Glomerular visceral epithelial cell (primary cell): ENCODE data around the gene IDH3G.
"Not testable (repeated sequence)": the region's sequence is repeated elsewhere in the genome, so short reads cannot be mapped to it uniquely, and the experiment has no call there.

Experiments used
- DNase-seq: peaks from one replicate; pipeline ENCODE4 v3.0.0-alpha.2; 2016; ENCODE audit errors: extremely low spot score

The IDH3G gene

DNA sequence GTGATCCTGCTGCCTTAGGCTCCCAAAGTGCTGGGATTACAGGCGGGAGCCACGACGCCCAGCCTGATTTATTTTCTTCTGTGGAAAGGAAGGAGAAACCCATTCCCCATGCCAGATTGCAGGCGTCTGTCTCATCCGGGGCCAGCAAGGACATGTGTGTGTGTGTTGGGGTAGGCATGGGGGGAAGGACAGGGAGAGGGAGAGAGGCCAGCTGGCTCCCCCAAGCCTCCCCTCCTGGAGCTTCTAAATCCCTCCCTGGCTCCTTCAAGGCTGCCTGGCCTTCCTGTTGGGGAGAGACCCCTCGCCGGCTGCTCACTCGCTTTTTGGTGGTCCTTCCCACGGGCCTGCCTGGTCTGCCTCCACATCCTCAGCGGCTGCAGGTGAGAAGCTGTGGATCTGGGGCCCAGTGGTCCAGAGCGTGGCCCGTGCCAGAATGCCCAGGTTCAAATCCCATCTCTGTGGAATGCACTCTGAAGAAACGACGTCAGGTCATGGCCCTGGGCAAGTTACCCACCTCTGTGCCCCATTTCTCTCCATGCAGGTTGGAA, 31.5 kb downstream of the IDH3G start:
- DNase-seq, result no peak

DNA sequence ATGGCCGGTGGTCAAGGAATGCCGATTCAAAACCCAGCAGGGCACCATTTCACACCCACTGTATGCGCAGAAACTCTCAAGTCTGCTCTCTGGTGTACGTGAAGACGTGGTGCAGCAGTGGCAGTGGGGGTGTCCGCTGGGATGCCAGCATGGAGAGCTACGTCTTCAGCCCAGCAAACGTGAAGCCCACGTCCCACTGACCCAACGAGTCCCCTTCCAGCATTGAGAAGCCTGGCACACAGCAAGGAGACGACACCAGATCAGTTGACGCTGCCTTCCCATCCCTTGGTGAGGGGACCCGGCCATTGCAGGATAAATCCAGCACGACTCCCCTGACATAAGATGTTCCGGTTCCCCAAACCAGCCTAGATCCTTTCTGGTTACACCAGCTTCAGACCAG, 32.3 kb downstream of the IDH3G start:
- DNase-seq, result no peak

DNA sequence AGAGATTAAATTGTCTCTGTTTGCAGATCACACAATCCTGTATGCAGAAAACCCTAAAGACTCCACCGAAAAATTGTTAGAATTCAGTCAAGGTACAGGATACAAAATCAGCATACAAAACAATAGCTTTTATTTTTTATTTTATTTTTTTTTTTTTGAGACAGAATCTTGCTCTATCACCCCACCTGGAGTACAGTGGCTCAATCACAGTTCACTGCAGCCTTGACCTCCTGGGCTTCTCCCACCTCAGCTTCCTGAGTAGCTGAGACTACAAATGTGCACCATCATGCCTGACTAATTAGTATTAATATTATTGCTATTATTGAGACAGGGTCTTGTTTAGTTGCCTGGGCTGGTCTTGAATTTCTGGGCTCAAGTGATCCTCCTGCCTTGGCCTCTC, 39.0 kb downstream of the IDH3G start:
- DNase-seq, result no peak

DNA sequence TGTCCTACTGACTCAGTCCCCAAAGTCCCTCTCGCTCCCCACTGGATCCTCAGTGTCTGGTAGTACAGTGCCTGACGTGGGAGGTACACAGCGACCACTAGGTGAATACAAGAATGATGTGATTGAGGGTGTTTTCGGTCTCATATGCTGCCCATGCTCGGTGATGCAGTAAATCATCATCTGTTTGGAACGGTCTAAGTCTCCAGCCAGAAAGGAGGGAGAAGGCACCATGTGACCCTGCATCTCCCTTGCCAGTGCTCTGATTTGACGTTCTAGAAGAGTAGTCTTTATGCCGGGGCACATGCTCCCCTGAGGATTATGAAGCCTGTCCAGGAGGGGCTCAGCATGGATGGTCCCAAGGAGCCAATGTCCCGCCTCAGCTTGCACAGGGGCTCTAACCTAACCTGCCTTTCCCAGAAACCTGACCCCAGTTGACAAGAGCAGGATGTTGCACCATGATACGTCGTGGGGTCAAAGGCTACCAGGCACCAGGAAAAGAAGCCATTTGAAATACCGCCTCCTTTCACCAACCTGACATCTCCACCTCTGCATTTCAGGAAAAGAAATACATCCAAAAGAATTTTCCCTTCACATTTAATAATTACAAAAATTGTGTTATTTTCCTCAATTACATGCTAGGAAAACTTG, 43.9 kb downstream of the IDH3G start:
- DNase-seq, result no peak

DNA sequence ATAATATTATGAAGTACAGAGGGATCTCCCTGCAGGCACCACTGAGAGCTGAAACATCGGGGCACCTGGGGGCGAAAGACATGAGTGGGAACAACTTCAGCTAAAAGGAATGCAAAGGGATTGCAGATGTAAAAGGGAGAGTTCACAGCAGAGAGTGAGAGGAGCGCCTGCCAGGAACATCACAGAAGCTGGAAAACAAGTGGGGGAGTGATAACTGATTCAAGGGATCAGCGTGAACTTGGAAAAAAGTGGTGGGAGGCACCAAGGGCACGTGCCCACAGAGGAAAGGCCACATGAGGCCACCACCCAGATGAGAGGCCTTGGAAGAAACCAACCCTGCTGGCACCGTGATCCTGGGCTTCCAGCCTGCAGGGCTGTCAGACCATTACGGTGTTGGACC, 45.2 kb downstream of the IDH3G start:
- not testable (repeated sequence) for DNase-seq

DNA sequence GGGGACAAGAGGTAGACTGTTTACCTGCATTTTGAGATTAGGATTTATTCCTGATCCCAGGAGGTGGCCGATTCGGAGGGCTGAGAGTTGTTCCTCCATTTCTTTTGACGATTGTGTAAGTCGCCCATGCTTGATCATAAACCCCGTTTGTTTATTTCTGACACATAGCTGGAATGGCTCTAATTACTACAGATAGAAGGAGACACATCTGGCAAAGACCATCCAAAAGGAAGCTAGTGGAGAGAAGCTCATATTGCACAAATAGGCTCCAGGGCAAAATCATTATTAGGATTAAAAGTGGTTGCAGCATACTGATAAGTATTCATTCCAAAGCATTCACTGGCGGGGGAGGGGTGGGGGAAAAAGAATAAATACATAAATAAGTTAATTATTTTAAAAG, 47.2 kb downstream of the IDH3G start:
- not testable (repeated sequence) for DNase-seq

DNA sequence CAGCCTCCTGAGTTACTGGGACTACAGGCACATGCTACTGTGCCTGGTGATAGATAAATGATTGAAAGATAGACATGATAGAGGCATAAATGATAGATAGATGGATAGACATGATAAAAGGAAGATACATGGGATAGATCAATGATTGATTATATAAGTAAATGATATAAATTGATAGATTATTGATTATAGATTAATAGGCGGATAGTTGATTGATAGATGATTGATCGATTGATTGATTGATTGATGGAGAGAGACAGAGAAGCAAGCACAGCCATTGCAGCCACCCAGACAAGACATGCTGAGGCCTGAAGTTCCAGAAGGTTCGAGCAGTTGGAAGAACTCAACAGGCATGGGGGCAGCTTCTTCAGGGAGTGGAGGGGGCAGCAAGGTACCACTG, 47.8 kb downstream of the IDH3G start:
- DNase-seq, result no peak

DNA sequence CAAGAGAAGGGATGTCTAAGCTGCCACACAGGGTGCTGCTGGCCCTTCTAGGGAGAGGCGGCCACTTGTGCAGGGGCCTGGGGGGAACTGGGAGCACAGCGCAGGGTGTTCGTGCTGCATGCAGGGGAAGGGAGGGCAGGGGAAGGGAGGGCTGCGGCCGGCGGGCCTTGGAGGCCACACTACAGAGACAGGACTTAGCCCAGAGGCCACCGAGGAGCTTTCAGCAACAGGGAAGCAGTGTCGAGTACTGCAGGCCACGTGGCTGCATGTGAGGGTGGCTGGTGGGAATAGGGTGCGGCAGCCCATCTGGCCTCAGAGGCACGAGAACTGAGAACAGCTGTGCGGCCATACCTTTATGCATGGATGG, 49.1 kb downstream of the IDH3G start:
- DNase-seq, result not testable (repeated sequence)

DNA sequence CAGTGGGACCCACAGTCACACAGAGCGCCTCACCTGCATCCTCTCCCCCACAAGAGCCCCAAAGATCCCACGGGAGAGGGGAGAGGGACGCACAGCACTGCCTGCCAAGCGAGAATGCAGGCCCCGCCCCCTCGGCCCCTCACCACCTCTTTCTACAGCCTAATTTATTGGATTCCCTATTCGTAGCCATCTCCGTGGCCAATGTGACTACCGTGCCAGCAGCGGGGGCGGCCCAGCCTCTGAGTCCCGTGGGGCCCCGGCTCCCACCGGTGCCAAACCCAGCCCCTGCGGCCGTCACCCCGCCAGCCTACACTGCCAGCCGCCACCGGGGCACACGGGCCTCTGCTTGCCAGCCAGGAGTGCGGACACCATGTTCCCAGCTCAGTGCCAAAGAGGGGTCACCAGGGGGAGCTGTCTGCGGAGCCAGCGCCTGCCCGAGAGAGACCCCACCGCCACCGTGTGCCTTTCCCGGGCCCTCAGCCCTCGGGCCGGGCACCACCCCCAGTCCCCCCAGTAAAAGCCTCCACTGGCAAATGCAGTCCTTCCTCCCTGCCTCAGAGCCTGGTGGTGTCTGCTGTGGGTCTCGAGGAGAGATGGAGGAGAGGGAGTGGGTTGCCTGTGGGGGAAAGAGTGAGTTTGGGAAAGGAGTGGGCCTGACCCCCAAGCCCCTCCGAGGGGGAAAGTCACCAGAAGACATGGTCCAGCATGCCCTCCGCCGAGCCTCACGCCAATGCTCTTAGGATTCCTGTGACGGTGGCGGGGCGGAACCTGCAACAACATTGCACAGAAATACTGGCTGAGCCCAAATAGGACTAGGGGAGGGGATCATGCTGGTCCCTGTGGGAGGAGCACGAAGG, 49.7 kb downstream of the IDH3G start:
- DNase-seq, result no peak

DNA sequence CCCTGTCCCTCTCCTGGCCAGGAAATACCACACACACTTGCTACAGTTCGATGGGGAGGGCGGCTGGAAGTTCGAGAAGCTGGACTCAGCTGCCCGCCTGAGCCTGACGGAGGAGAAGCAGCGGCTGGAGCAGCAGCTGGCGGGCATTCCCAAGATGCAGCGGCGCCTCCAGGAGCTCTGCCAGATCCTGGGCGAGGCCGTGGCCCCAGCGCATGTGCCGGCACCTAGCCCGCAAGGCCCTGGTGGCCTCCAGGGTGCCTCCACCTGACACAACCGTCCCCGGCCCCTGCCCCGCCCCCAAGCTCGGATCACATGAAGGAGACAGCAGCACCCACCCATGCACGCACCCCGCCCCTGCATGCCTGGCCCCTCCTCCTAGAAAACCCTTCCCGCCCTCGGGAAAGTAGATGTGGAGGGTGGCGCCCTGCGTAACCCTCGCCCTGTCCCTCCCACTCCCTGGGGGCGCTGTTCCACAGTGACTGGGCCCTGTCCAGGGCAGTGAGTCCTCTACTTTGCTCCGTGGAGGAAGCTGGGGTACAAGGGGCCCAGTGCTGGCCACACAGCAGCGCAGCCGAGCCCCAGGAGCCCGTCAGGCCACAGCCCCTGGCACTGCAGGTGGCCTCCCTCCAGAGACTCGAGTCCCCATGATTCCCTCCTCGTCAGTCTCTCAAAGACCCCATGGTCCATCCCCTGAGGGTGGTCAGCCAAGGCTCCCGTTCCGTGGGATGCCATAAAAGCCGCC, 50.5 kb downstream of the IDH3G start:
- not testable (repeated sequence) for DNase-seq

DNA sequence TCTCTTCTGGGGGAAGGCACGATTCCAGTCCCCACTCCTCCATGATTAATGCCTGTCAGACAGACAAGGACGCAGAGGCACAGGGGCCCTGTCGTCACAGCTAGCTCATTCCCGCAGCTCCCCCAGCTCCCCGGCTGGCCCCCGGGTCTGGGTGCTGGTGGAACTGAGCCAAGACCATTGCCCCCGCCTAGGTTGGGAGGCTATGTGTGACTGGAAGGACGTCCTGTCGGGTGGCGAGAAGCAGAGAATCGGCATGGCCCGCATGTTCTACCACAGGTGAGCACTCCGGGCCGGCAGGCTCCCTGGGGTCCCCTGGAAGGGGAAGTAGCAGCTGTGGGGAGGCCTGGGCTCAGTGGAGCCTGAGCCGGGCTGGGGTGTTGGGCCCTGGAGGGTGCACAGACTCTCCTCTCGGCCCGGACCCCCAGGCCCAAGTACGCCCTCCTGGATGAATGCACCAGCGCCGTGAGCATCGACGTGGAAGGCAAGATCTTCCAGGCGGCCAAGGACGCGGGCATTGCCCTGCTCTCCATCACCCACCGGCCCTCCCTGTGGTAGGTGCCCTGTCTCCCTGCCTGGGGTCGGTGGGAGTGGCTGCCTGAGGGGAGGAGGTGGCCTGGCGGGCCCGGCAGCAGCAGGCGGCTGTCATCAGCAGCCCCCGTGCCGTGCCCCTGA, 51.2 kb downstream of the IDH3G start:
- DNase-seq, result not testable (repeated sequence)

DNA sequence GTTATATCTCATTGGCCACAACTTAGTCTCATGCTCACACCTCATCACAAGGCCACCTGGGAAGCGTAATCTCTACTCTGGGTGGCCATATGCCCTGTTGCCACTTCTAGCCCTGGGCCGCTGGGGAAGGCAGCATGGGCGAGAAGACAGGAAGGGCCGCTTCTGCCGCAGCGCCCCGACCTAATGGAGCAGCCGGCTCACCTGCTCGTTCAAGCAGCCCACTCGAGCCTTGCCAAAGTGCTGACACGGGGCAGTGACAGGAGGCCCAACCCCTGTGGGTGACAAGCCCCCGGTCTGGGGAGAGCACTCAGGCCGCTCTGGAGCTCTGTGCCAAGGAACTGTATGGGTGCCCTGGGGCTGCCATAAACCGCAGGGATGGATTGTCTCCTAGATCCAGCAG, 52.1 kb downstream of the IDH3G start:
- not testable (repeated sequence) for DNase-seq

DNA sequence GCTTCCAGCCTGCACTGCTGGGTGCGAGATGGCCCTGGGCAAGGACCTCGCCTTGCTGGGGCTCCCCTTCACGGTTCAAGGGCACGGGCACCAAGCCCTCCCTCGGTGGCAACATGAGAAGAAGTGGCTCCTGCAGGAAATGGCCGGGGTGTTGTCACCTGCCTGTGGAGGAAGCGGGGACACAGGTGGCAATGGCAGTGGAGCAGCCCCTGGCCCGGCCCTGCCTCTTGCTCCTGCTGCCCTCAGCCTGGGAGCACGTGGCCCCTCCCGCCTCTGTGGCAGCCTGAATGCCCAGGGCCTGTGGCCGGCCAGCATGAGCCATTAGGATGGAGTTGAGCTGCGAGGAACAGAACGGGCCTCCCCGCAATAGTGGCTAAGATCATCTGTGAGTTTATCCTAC, 52.7 kb downstream of the IDH3G start:
- no peak for DNase-seq

DNA sequence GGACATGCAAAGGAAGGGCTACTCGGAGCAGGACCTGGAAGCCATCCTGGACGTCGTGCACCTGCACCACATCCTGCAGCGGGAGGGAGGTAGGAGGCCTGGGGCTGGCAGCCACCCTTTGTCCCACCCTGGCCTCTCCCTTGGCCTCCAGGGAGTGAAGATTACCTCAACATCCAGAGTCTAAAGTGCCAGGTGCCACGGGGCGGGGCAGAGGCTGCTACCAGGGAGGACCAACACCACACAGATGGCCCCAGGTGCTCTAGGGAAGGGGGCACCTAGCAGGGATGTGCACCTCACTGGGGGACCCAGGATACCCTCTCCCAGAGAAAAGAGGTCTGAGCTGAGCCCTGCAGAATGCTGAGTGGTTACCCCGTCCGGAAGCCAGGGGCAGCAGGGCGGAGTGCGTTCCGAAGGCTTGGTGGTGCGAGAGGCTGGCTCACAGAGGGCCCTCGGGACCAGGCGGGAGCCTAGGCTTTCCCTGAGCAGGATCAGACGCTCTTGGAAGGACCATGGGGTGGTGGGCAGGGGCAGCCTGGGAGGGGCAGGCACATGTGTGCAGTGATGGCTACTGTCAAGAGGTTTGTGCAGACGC, 53.4 kb downstream of the IDH3G start:
- DNase-seq, result no peak

DNA sequence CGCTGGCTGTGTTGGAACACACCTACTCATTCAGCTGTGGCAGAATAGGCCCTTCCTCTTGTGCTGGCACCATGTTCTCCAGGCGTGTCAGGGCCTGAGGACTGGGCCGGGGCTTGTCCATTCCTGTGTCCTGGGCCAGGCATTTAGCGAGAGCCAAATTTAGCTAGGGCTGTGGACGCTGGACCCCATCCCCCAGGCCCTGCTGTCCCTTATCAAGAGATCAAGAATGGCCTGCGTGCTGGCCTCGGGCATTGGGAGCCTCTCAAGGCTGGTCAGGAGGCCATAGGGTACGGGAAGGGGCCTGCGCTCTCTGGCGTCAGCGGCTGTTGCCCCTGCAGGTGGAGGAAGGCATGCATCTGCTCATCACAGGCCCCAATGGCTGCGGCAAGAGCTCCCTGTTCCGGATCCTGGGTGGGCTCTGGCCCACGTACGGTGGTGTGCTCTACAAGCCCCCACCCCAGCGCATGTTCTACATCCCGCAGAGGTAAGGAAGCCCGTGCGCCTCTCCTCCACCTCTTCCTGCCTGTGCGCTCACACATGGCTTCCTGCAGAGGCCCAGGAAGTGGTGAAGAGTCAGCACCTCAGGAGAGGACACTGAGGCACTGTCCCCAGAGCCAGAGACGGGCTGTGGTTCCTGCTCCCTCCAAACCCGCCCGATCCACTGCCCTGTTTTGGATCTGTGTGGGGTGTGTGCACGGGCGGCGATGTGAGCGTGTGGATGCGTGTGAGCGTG, 54.3 kb downstream of the IDH3G start:
- DNase-seq, result no peak

DNA sequence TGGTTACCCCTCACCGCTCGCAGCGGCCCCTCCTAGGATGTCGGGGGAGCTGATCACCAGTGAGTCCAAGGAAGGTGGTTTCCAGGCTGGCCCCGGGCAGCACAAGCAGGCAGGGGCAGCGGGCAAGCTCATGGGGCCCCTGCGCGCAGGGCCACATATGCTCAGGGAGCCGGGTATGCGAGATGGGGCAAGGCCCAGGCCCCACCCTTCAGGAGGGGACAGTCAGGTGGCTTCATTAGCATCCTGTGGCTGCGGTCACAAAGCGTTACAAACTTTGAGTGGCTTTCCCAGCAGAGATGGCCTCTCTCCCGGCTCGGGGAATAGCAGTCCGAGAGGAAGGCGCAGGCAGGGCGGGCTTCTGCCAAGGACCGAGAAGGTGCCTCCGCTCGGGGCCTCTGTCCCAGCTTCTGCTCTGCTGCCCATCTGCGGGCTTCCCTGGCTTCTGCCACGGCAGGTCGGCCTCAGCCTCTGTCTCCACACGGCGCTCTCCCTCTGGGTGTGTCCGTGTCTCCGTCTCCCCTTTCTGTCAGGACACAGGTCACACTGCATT, 56.0 kb downstream of the IDH3G start:
- DNase-seq, result no peak

DNA sequence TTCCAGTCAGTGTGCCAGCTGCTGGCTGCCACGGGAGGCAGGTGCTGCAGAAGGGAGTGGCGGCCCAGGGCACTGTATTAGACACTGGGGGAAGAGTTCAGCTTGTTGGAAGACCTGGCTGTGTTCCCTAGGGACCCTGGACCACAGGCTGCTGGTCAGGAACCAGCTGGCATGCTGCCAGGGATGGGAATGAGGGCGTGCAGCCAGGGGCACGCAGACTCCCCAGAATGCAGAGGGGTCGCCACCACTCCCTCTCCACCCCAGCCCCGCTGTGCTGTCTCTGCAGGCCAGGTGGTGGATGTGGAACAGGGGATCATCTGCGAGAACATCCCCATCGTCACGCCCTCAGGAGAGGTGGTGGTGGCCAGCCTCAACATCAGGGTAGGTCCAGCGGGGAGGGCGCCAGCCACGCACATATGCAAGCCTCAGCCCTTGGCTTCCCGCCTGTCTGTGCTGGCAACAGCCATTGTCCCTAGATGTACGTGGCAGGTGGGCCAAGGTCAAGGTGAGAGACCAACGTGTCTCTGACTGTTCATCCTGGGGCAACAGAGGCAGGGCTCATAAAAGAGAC, 57.2 kb downstream of the IDH3G start:
- DNase-seq, result no peak

DNA sequence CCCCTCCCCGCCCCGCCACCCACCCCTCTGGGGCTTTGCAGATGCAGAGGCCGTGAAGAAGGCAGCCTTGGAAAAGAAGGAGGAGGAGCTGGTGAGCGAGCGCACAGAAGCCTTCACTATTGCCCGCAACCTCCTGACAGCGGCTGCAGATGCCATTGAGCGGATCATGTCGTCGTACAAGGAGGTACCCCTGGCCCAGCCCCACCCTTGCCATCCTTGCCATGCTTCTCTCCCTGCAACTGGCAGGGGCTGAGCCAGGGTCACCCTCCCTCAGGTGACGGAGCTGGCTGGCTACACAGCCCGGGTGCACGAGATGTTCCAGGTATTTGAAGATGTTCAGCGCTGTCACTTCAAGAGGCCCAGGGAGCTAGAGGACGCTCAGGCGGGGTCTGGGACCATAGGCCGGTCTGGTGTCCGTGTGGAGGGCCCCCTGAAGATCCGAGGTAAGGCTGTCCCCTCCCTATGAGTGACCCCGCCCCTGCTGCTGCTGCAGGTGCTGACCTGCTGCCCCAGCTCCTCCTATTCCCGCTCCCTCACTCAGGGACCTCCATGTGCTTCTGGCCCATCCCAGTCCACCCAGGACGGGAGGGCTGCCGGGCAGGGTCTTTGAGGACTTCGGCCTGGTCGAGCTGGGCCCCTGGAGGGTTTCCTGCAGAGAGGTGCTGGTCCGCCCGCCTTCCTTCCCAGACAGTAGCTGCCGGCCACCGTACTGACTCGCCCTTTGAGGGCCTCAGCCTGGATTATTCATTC, 57.9 kb downstream of the IDH3G start:
- DNase-seq, result no peak
